ENCODE data around the gene GTPBP10.

GTPBP10 gene

DNA sequence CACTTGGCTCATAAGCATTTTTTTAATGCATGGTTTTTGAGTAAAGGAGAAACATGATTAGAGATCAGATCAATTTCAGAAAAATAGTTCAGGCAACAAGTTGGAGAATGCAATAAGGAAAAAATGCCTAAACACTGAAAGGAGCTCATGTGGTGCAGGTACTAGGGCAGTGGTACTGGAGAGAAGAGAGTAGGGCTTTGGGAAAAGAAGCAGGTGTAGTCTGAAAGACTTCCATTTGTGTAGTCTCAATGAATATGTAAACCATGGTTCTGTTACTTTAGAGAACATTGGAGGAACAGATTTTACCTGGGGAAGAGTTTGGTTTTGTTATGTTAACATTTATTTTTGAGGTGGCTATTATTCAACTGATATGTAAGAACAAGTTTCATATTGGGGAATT is 5.5 kb downstream of the GTPBP10 start:
- TF ChIP-seq ARNTL (CRISPR knock-in tag; IDR thresholded peaks at IDR 0.05; ENCODE audit: borderline replicate concordance, low read depth): no peak
- no peak for TF ChIP-seq PPARA (CRISPR knock-in tag; IDR thresholded peaks at IDR 0.05; ENCODE audit: borderline replicate concordance)
- TF ChIP-seq TOX (CRISPR knock-in tag; IDR thresholded peaks at IDR 0.05; ENCODE audit: borderline replicate concordance): no peak
- no peak for TF ChIP-seq RARB (CRISPR knock-in tag; IDR thresholded peaks at IDR 0.05)
- TF ChIP-seq, protein P1, sequence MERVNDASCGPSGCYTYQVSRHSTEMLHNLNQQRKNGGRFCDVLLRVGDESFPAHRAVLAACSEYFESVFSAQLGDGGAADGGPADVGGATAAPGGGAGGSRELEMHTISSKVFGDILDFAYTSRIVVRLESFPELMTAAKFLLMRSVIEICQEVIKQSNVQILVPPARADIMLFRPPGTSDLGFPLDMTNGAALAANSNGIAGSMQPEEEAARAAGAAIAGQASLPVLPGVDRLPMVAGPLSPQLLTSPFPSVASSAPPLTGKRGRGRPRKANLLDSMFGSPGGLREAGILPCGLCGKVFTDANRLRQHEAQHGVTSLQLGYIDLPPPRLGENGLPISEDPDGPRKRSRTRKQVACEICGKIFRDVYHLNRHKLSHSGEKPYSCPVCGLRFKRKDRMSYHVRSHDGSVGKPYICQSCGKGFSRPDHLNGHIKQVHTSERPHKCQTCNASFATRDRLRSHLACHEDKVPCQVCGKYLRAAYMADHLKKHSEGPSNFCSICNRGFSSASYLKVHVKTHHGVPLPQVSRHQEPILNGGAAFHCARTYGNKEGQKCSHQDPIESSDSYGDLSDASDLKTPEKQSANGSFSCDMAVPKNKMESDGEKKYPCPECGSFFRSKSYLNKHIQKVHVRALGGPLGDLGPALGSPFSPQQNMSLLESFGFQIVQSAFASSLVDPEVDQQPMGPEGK (CRISPR knock-in tag; IDR thresholded peaks at IDR 0.05; ENCODE audit: borderline replicate concordance): no peak
- TF ChIP-seq, protein P2, sequence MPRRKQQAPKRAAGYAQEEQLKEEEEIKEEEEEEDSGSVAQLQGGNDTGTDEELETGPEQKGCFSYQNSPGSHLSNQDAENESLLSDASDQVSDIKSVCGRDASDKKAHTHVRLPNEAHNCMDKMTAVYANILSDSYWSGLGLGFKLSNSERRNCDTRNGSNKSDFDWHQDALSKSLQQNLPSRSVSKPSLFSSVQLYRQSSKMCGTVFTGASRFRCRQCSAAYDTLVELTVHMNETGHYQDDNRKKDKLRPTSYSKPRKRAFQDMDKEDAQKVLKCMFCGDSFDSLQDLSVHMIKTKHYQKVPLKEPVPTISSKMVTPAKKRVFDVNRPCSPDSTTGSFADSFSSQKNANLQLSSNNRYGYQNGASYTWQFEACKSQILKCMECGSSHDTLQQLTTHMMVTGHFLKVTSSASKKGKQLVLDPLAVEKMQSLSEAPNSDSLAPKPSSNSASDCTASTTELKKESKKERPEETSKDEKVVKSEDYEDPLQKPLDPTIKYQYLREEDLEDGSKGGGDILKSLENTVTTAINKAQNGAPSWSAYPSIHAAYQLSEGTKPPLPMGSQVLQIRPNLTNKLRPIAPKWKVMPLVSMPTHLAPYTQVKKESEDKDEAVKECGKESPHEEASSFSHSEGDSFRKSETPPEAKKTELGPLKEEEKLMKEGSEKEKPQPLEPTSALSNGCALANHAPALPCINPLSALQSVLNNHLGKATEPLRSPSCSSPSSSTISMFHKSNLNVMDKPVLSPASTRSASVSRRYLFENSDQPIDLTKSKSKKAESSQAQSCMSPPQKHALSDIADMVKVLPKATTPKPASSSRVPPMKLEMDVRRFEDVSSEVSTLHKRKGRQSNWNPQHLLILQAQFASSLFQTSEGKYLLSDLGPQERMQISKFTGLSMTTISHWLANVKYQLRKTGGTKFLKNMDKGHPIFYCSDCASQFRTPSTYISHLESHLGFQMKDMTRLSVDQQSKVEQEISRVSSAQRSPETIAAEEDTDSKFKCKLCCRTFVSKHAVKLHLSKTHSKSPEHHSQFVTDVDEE (CRISPR knock-in tag; IDR thresholded peaks at IDR 0.05): no peak
- TF ChIP-seq ZNF565 (CRISPR knock-in tag; conservative IDR thresholded peaks at IDR 0.05; ENCODE audit: low read depth): no peak
- no peak for TF ChIP-seq BACH2 (CRISPR knock-in tag; IDR thresholded peaks at IDR 0.05; ENCODE audit: borderline replicate concordance)
- no peak for TF ChIP-seq ZFP30 (CRISPR knock-in tag; IDR thresholded peaks at IDR 0.05)
- TF ChIP-seq SNAI2 (CRISPR knock-in tag; IDR thresholded peaks at IDR 0.05): no peak
- TF ChIP-seq TCF4 (CRISPR knock-in tag; IDR thresholded peaks at IDR 0.05; ENCODE audit: borderline replicate concordance): no peak
- TF ChIP-seq CSDC2 (CRISPR knock-in tag; IDR thresholded peaks at IDR 0.05): no peak
- no peak for TF ChIP-seq ZNF8 (CRISPR knock-in tag; IDR thresholded peaks at IDR 0.05)
- TF ChIP-seq, protein P3, sequence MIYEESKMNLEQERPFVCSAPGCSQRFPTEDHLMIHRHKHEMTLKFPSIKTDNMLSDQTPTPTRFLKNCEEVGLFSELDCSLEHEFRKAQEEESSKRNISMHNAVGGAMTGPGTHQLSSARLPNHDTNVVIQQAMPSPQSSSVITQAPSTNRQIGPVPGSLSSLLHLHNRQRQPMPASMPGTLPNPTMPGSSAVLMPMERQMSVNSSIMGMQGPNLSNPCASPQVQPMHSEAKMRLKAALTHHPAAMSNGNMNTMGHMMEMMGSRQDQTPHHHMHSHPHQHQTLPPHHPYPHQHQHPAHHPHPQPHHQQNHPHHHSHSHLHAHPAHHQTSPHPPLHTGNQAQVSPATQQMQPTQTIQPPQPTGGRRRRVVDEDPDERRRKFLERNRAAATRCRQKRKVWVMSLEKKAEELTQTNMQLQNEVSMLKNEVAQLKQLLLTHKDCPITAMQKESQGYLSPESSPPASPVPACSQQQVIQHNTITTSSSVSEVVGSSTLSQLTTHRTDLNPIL (CRISPR knock-in tag; IDR thresholded peaks at IDR 0.05; ENCODE audit: low read depth): no peak
- TF ChIP-seq ISL1 (CRISPR knock-in tag; IDR thresholded peaks at IDR 0.05): no peak
- no peak for TF ChIP-seq ZNF70 (CRISPR knock-in tag; IDR thresholded peaks at IDR 0.05)
- no peak for ATAC-seq

DNA sequence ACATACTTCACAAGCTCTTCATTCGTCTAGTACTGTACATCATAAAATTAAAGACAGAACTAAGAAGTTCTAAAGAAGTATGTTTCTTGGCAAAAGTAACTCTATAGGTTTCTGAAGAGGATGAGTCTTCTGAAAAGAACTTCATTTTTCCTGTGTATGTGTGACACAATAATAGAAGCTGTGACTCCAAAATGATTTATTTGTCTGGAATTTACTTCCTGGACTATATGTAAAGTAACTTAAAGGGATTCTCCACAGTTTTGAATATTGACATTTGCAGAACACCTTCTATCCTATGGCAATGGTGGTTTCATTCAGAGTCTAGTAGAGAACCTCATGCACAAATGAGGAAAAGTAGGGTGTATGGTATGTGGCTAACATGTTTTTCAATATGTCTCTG is 36.9 kb downstream of the GTPBP10 start:
- TF ChIP-seq ESRRG (CRISPR knock-in tag; IDR thresholded peaks at IDR 0.05) (no peak), ZC3H10 (CRISPR knock-in tag; IDR thresholded peaks at IDR 0.05) (no peak), RARB (CRISPR knock-in tag; IDR thresholded peaks at IDR 0.05) (no peak), PPARA (CRISPR knock-in tag; IDR thresholded peaks at IDR 0.05; ENCODE audit: borderline replicate concordance) (no peak), ISL1 (CRISPR knock-in tag; IDR thresholded peaks at IDR 0.05) (no peak), ZNF8 (CRISPR knock-in tag; IDR thresholded peaks at IDR 0.05) (no peak)
- TF ChIP-seq, protein P4, sequence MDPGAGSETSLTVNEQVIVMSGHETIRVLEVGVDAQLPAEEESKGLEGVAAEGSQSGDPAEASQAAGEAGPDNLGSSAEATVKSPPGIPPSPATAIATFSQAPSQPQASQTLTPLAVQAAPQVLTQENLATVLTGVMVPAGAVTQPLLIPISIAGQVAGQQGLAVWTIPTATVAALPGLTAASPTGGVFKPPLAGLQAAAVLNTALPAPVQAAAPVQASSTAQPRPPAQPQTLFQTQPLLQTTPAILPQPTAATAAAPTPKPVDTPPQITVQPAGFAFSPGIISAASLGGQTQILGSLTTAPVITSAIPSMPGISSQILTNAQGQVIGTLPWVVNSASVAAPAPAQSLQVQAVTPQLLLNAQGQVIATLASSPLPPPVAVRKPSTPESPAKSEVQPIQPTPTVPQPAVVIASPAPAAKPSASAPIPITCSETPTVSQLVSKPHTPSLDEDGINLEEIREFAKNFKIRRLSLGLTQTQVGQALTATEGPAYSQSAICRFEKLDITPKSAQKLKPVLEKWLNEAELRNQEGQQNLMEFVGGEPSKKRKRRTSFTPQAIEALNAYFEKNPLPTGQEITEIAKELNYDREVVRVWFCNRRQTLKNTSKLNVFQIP (CRISPR knock-in tag; IDR thresholded peaks at IDR 0.05; ENCODE audit: borderline replicate concordance, low read depth): no peak
- TF ChIP-seq, protein P3 (CRISPR knock-in tag; IDR thresholded peaks at IDR 0.05; ENCODE audit: low read depth): no peak
- TF ChIP-seq, protein P1 (CRISPR knock-in tag; IDR thresholded peaks at IDR 0.05; ENCODE audit: borderline replicate concordance): no peak
- peak; percentile 69 for ATAC-seq

DNA sequence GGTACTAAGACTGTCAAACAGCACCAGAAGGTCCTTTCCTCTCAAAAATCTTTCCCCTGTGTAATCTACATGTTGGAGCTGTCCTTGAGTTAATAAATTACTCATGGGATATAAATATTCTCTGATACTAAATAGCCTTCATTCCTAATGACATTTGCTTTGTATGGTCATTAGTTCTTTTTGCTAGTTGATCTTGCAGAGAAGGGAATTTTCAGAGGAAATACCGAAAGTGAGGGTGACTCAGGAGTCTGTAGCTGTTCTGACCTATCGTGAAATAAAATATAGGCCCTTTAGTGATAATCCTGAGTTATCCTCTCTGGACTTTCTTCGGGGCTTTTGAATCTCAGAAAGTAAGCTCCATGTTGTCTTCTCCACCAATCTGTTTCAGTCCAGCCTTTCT is 37.3 kb downstream of the GTPBP10 start:
- peak; percentile 81 for ATAC-seq
- no peak for TF ChIP-seq CSDC2 (CRISPR knock-in tag; IDR thresholded peaks at IDR 0.05)
- TF ChIP-seq PPARA (CRISPR knock-in tag; IDR thresholded peaks at IDR 0.05; ENCODE audit: borderline replicate concordance): no peak
- no peak for TF ChIP-seq ISL1 (CRISPR knock-in tag; IDR thresholded peaks at IDR 0.05)
- TF ChIP-seq, protein P5, sequence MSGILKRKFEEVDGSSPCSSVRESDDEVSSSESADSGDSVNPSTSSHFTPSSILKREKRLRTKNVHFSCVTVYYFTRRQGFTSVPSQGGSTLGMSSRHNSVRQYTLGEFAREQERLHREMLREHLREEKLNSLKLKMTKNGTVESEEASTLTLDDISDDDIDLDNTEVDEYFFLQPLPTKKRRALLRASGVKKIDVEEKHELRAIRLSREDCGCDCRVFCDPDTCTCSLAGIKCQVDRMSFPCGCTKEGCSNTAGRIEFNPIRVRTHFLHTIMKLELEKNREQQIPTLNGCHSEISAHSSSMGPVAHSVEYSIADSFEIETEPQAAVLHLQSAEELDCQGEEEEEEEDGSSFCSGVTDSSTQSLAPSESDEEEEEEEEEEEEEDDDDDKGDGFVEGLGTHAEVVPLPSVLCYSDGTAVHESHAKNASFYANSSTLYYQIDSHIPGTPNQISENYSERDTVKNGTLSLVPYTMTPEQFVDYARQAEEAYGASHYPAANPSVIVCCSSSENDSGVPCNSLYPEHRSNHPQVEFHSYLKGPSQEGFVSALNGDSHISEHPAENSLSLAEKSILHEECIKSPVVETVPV (CRISPR knock-in tag; IDR thresholded peaks at IDR 0.05): no peak
- TF ChIP-seq ZNF8 (CRISPR knock-in tag; IDR thresholded peaks at IDR 0.05): no peak
- TF ChIP-seq ZFP30 (CRISPR knock-in tag; IDR thresholded peaks at IDR 0.05): no peak
- no peak for TF ChIP-seq ZC3H10 (CRISPR knock-in tag; IDR thresholded peaks at IDR 0.05)
- TF ChIP-seq ARNTL (CRISPR knock-in tag; IDR thresholded peaks at IDR 0.05; ENCODE audit: borderline replicate concordance, low read depth): no peak
- no peak for TF ChIP-seq RARB (CRISPR knock-in tag; IDR thresholded peaks at IDR 0.05)
- TF ChIP-seq, protein P3 (CRISPR knock-in tag; IDR thresholded peaks at IDR 0.05; ENCODE audit: low read depth): no peak
- TF ChIP-seq OSR1 (CRISPR knock-in tag; IDR thresholded peaks at IDR 0.05): no peak

Data from SK-N-SH treated with all-trans-retinoic acid at 6 μM for 48 hours (cell line).